Measurements from ENCODE around the gene NDRG2.

The NDRG2 gene

GRCh38 chr14:21001218-21001617, 23.6 kb downstream of the NDRG2 start:
- DNase-seq (ENCODE audit: extremely low read depth, insufficient read length): no peak
- H3K4me3 ChIP-seq (replicated peaks; ENCODE audit: low read depth, low read length): no peak overlapping the region
- H3K27me3 ChIP-seq (replicated peaks; ENCODE audit: control insufficient read depth, insufficient read depth, low read length): no peaks in the 10 kb centered on the region
- H3K36me3 ChIP-seq (ENCODE audit: control insufficient read depth, insufficient read depth, low read length): peaks cover 3% of the 10 kb centered on the region
- no peak for TF ChIP-seq CTCF (IDR thresholded peaks at IDR 0.05; ENCODE audit: insufficient read depth, low read length, poor library complexity, severe bottlenecking)

- TF ChIP-seq CTCF (IDR thresholded peaks at IDR 0.05; ENCODE audit: insufficient read depth, low read length, poor library complexity, severe bottlenecking): no peak
- no peak for DNase-seq (ENCODE audit: extremely low read depth, insufficient read length)
- Histone ChIP-seq H3K27me3 (replicated peaks; ENCODE audit: control insufficient read depth, insufficient read depth, low read length) (no peaks in the 10 kb centered on the region), H3K4me3 (replicated peaks; ENCODE audit: low read depth, low read length) (no peak overlapping the region), H3K36me3 (ENCODE audit: control insufficient read depth, insufficient read depth, low read length) (peaks cover 9% of the 10 kb centered on the region)
Measured at GRCh38 chr14:20999591-20999990, 25.3 kb downstream of the NDRG2 start.

- no peak for DNase-seq (ENCODE audit: extremely low read depth, insufficient read length)
- H3K4me3 ChIP-seq (replicated peaks; ENCODE audit: low read depth, low read length): no peak within 1 kb of the TSS
- TF ChIP-seq CTCF (IDR thresholded peaks at IDR 0.05; ENCODE audit: insufficient read depth, low read length, poor library complexity, severe bottlenecking): no peak
Measured at GRCh38 chr14:20998674-20999366, 26.0 kb downstream of the NDRG2 start, which contains the start of gene SLC39A2. SLC39A2 (plus strand) TSS chr14:20999293; CDS start chr14:20999447, 154 bp downstream.

GRCh38 chr14:20998139-20998538, 26.7 kb downstream of the NDRG2 start:
- peaks cover 15% of the 10 kb centered on the region for H3K36me3 ChIP-seq (ENCODE audit: control insufficient read depth, insufficient read depth, low read length)

More at GRCh38 chr14:20998674-20999366, 26.0 kb downstream of the NDRG2 start, which contains the start of gene SLC39A2:
- no peaks in the 10 kb centered on the region for H3K27me3 ChIP-seq (replicated peaks; ENCODE audit: control insufficient read depth, insufficient read depth, low read length)
- peaks cover 15% of the 10 kb centered on the region for H3K36me3 ChIP-seq (ENCODE audit: control insufficient read depth, insufficient read depth, low read length)

GRCh38 chr14:20997564-20997963, 27.3 kb downstream of the NDRG2 start:
- no peak for DNase-seq (ENCODE audit: extremely low read depth, insufficient read length)
- Histone ChIP-seq H3K27me3 (replicated peaks; ENCODE audit: control insufficient read depth, insufficient read depth, low read length) (no peaks in the 10 kb centered on the region), H3K36me3 (ENCODE audit: control insufficient read depth, insufficient read depth, low read length) (peaks cover 17% of the 10 kb centered on the region), H3K4me3 (replicated peaks; ENCODE audit: low read depth, low read length) (no peak overlapping the region)
- TF ChIP-seq CTCF (IDR thresholded peaks at IDR 0.05; ENCODE audit: insufficient read depth, low read length, poor library complexity, severe bottlenecking): no peak

More at GRCh38 chr14:20998139-20998538, 26.7 kb downstream of the NDRG2 start:
- Histone ChIP-seq H3K4me3 (replicated peaks; ENCODE audit: low read depth, low read length) (no peak overlapping the region), H3K27me3 (replicated peaks; ENCODE audit: control insufficient read depth, insufficient read depth, low read length) (no peaks in the 10 kb centered on the region)
- no peak for DNase-seq (ENCODE audit: extremely low read depth, insufficient read length)
- TF ChIP-seq CTCF (IDR thresholded peaks at IDR 0.05; ENCODE audit: insufficient read depth, low read length, poor library complexity, severe bottlenecking): no peak

Data from GM06990 (cell line).